Retinal pigment epithelial cell (primary cell): ENCODE measurements around the gene CXorf38.
A peak's percentile ranks its signal among the peaks of the same experiment; 100 is the strongest.

Experiments
- DNase-seq: peaks from one replicate; pipeline ENCODE4 v3.0.0-alpha.2; 2010; ENCODE audit warnings: low read depth
- H3K4me3 ChIP-seq: 2 replicates; pipeline ENCODE4 v1.5.1; 2011; ENCODE audit warnings: mild to moderate bottlenecking, low read length, control low read depth, moderate library complexity
- TF ChIP-seq, protein P1 (sequence below): conservative IDR thresholded peaks from 2 replicates; pipeline ENCODE4 v1.5.1; 2011; ENCODE audit warnings: low read depth, low read length, control low read depth, inconsistent platforms

CXorf38 gene, protein sequence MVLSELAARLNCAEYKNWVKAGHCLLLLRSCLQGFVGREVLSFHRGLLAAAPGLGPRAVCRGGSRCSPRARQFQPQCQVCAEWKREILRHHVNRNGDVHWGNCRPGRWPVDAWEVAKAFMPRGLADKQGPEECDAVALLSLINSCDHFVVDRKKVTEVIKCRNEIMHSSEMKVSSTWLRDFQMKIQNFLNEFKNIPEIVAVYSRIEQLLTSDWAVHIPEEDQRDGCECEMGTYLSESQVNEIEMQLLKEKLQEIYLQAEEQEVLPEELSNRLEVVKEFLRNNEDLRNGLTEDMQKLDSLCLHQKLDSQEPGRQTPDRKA

DNA sequence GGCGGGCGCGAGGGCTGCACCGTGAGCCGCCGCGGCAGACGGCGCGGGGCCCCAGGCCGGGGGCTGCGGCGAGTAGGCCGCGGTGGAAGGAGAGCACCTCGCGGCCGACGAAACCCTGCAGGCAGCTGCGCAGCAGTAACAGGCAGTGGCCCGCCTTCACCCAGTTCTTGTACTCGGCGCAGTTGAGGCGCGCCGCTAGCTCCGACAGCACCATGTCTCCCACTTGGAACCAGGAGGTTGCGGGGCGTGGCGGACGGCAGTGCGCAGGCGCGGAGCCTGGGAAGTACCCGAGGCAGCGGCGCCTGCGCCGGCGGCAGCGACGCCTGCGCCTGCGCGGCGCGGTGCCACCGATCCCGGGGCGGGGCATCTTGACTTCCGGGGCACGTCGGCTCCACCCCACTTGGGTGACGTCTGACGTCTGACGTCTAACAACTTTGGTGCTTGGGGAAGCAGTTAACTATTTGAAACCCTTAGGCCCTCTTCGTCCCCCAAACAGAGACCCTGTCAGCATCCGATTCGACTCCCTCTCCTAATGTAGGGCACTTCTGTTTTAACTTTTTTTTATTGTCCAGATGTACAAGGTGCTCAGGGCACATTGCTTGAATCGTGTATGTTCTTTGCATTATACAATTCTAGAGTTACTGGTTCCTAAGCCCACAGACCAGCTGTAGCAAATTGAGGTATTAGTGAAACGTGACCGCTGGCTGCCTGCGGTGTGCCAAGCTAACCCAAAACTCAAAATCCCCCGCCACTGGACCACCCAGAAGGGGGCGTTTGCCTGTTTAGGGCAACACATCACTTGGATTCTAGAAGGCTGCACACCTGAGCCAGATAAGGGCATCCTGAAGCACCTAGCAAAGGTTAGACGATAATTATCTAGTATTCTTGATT, at the start of gene CXorf38:
TSS of gene CXorf38 (minus strand) at position 255 of the 891 bp plus-strand sequence. CDS start at position 214, 41 bp downstream.
- peak within 1 kb of the TSS; percentile 74 for H3K4me3 ChIP-seq
- DNase-seq: peak; percentile 51
- TF ChIP-seq, protein P1, sequence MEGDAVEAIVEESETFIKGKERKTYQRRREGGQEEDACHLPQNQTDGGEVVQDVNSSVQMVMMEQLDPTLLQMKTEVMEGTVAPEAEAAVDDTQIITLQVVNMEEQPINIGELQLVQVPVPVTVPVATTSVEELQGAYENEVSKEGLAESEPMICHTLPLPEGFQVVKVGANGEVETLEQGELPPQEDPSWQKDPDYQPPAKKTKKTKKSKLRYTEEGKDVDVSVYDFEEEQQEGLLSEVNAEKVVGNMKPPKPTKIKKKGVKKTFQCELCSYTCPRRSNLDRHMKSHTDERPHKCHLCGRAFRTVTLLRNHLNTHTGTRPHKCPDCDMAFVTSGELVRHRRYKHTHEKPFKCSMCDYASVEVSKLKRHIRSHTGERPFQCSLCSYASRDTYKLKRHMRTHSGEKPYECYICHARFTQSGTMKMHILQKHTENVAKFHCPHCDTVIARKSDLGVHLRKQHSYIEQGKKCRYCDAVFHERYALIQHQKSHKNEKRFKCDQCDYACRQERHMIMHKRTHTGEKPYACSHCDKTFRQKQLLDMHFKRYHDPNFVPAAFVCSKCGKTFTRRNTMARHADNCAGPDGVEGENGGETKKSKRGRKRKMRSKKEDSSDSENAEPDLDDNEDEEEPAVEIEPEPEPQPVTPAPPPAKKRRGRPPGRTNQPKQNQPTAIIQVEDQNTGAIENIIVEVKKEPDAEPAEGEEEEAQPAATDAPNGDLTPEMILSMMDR: peak; percentile 15

DNA sequence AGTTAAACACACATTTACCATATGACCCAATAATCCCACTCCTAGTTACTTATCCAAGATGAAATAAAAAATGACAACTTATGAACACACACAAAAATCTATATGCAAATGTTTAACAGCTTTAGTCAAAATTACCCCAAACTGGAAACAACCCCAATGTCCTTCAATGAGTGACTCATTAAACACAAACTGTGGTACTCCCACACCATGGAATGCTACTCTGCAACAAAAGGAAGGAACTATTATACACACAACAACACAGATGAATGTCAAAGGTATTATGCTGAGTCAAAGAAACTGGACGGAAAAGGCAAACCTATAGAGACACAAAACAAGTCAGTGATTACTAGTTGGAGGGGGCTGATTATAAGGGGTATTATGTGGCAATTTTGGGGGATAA, 47.4 kb upstream of the CXorf38 start:
- H3K4me3 ChIP-seq: no peak overlapping the region
- no peak for DNase-seq
- TF ChIP-seq, protein P1: no peak

DNA sequence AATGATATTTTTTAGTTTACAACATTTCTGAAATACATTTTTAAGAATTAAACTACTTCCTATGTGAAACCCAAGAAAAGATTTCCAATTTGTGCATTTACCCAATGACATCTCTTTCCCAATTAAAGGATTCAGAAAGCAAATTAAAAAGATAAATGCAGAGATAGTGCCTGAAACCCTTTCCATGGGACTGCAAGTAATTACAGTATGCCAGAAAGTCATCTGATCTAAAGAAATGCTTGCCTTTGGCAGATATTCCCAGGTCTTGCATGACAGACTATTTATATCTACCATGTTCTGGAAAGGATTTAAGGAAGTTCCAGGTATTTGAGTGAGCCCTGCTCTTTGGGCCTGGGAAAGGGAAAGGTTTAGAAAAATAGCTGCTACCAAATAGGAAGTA, 41.6 kb upstream of the CXorf38 start:
- DNase-seq: no peak
- no peak overlapping the region for H3K4me3 ChIP-seq
- TF ChIP-seq, protein P1: no peak

GRCh38 chrX:40687169-40687568, 39.8 kb upstream of the CXorf38 start:
- no peak for DNase-seq
- no peak overlapping the region for H3K4me3 ChIP-seq
- TF ChIP-seq, protein P1: no peak

- TF ChIP-seq, protein P1: no peak
- H3K4me3 ChIP-seq: no peak overlapping the region
- DNase-seq: no peak
Observed at GRCh38 chrX:40685362-40685918, 38.1 kb upstream of the CXorf38 start.

DNA sequence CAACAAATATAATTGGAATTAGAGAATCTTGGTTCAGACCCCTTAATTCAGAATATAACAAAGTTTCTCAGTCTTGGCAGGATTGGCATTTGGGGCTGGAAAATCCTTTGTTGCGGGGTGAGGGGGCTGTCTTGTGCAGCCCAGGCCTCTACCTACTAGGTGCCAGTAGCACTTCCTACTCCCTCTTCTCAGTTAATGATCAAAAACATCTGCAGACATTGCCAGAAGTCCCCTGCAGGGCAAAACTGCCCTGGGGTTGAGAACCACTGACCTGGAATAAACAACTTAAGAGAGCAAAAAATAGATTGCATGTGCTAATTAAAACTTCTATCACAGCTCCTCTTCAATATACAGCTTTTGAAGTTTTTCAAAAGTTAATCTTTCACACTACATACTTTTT, 36.7 kb upstream of the CXorf38 start:
- TF ChIP-seq, protein P1: no peak
- no peak overlapping the region for H3K4me3 ChIP-seq
- DNase-seq: no peak
